Measurements from ENCODE around the gene DIPK1B.
A peak's percentile ranks its signal among the peaks of the same experiment; 100 is the strongest.

The DIPK1B gene

GRCh38 chr9:136738960-136739359 lies 26.6 kb downstream of the DIPK1B start:
- no peak for DNase-seq (ENCODE audit: low read depth, low spot score)

DNA sequence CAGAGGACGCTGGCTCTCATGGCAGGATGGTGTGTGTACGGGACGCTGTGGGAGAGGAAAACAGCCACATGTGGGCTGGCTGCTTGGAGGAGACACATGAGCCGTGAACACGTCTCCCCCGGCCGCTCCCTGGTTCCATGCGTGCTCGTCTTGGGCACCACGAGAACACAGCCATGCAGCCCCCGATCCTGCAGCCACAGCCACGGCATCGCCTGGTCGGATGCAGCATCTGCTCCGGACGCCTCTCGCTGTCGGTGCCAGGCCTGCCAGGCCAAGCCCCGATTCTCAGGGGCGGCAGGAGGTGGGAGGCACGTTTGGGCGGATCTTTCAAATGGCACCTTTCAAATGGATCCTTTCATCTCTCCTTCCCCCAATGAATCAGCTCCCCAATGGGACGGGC lies 27.1 kb downstream of the DIPK1B start:
- DNase-seq (ENCODE audit: low read depth, low spot score): no peak

DNA sequence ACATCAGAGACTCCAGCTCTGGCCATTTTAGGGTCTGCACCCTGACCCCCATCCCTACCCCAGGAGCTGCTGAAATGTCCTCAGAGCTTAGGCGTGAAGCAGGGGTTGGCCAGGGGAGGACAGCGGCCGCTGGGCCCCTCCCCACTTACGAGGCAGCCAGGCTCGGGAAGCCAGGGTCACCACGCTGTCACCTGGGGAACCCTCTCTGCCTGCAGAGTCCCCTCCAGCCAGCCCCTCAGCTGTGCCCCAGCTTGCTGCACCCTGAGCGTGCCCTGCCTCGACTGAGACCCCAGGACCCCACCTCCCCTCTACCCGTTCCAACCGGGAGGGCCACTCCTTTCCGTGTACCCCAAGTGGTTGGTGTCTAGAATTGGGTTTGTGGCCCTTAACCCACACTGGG lies 27.7 kb downstream of the DIPK1B start:
- DNase-seq (ENCODE audit: low read depth, low spot score): no peak

GRCh38 chr9:136740491-136740890 lies 28.1 kb downstream of the DIPK1B start:
- DNase-seq (ENCODE audit: low read depth, low spot score): no peak

DNA sequence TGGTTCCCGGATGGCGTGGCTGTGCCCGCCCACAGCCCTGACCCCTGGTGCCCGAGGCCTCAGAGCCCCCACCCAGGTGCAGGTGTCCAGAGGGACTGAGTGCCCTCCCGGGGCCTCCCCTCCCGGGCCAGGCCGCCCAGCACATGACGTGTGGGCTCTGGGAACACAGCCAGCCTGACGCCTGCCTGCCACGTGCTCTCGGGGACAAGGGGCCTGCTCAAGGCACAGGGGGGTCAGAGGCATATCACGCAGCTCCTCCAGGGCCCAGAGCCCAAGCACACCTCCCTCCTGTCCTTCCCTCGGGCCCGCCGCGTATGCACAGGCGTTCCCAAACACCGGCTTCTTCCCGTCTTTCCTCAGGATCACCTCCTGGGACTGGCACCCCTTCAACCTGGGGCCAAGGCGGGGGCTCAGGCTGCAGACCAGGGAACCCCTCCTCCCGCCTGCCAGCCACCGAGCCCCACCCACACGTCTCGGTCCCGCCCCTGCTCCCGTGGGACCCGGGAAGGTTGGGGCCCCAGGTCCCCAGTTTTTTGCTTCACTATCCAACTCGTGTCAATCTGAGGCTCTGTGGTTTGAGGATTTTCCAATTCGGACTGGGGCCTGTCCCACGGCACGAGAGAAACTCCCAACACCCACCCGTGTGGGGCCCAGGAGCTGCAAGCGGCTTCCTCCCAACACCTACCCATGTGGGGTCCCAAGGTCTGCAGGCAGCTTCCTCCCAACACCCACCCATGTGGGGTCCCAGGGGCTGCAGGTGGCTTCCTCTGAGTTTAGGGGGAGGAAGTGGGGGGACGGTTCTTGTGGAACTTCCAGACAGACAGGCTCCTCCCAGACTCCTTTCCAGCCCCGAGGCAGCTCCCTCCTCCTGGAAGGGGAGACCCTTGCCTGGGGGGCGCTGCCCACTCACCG lies 28.9 kb downstream of the DIPK1B start:
- DNase-seq (ENCODE audit: low read depth, low spot score): no peak

DNA sequence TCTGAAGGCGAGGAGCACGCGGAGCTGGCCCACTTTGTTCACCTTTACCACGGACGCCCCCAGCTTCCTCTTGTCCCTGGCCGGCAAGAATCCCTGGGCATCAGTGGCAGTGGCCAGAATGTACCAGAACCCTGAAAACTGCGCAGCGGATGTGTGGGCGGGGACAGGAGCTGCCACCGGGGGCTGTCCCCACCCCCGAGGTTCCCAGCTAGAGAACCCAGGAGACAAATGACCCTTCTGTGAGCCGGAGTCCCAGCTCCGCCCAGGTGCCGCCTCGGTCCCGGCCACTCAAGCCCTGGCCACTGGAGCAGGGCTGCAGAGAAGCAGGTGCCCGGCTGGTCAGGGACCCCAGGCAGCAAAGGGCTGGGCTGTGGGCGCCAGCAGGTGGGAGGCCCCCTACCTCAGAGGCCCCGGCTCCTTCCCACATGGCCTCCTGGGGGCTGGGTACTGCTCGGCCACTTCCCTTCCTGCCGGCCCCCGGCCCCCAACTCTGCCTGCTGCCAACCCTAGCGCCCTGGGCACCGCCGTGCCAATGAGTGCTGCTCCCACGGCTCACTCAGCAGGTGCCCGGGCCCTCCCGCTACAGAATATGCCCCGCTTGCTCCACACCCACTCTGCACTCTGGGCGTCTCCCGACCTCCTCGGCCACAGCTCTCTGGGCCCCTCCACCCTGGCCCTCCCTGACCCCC lies 29.7 kb downstream of the DIPK1B start:
- no peak for DNase-seq (ENCODE audit: low read depth, low spot score)

DNA sequence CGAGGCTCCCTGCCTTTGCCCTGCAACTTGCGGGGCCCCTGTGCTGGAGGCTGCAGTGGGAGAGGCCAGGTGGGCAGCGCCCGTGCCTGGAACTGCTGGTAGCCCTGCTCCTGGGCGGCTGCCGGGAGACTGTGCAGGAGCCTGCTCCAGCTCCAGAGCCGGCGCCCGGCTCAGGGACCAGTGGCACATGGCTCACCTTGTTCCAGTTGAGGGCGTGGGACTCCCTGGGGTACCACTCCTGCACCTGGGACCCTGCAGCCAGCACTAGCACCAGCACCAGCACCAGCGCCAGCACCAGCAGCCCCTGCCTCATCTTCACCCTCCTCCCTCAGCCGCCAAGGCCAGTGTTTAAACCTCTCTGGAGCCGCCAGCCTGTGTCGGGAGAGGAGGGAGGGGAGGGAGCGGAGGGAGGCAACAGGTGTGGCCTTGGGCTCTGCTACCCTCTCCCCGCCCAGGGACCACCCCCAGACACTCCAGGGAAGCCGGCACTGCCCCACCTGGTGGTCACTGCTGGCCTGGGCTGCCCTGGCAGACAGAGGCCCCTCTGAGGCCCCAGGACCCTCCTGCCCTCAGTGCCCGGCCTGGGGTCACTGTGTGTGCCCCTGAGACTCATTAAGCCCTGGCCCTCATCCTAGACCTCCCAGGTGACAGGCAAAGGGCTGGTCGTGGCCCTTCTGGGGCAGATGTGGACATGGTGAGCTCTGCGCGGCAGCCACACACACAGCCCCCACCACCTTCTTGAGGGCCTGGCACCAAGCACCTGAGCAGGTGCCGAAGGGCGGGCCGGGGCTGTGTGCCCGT lies 30.4 kb downstream of the DIPK1B start, which contains the start of gene LCN10:
TSS of gene LCN10 (minus strand) at position 350 of the 801 bp plus-strand sequence. CDS start at position 313, 37 bp downstream.
- DNase-seq (ENCODE audit: low read depth, low spot score): peak; percentile 72

DNA sequence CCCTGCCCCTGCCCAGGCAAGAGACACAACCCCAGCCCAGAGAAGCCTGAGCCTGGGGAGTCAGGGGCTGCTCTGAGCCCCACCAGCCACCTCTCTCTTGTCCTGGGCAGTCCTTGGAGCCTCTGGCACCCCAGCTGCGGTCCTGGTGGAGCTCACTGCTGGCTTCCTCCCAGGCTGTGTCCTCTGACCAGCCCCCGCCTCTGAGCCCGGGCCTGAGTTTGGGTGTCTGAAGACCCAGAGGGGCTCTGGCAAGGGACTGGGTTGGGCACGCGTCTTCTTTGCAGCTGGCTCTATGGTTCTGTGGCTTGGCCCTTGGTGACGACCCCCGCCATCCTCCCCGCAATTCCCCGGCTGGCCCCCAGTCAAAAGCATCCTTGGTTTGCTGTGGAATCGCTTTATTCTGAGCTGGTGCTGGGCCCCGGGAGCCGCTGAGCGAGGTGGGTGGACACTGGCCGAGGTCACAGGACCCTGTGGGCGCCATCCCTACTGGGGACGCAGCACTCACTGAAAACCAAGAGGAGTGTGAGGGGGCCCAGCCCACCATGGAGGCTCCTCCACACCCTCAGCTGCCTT lies 31.4 kb downstream of the DIPK1B start:
- no peak for DNase-seq (ENCODE audit: low read depth, low spot score)

- DNase-seq (ENCODE audit: low read depth, low spot score): no peak
These were observed 32.4 kb downstream of the DIPK1B start for GRCh38 chr9:136744773-136745172.

DNA sequence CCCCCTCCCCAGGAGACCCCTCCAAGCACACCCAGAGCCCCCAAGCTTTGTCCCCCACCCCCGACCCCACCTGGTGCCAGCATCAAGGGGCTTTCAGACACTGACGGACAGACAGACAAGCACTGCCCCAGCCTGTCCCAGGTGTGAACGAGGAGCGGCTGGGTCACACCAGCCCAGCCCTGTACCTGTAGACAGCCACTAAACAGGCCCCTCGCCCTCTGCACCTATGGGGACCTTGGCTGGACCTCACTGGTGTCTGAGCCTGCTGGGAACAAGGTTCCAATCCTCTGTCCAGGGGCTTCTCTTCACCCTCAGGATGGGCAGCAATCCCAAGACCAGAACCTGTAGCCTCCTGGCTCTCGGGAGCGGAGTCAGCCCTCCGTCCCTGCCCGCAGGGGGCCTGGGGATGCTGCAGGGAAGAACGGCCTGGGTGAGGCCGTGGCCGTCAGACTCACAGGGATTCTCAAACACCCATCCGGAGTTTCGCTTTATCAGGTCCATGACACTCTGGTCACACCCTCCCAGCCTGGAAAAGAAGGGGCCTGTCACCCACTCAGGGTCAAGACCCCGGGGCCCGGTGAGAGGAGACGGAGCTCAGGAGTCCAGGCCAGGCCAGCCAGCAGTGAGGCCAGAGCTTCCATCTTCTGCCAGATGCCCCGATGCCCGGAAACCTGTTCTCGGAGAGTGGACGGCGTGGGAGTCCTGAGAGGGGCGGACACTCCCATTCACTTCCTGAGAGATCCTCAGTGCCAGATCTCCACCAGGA lies 33.2 kb downstream of the DIPK1B start:
- no peak for DNase-seq (ENCODE audit: low read depth, low spot score)

DNA sequence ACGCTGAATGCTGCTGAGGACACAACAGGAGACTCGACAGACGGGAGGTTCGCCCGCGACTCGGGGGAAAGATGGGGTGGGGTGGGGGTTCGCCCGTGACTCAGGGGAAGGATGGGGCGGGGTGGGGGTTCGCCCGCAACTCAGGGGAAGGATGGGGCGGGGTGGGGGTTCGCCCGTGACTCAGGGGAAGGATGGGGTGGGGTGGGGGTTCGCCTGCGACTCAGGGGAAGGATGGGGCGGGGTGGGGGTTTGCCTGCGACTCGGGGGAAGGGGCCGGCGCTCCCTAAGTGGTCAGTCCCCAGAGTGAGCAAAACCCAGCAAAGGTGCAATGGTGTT lies 33.8 kb downstream of the DIPK1B start:
- DNase-seq (ENCODE audit: low read depth, low spot score): no peak

DNA sequence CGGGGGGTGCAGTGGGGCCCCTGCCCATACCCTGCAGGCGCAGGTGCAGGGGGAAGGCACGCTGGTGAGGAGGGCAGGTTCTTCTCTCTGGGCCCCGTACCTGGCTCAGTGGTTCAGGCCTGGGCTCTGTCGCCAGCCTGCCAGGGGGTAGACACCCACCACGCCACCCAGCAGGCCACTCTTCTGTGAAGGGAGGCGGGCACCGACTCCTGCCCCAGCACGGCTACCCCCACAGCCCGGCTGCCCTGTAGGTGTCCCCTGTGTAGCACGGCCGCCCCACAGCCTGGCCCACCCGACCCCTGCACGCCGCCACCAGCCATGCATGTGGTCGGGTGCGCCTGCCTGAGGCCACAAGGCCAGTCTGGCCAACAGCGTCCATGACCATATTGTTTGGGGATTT lies 34.2 kb downstream of the DIPK1B start:
- DNase-seq (ENCODE audit: low read depth, low spot score): no peak

DNA sequence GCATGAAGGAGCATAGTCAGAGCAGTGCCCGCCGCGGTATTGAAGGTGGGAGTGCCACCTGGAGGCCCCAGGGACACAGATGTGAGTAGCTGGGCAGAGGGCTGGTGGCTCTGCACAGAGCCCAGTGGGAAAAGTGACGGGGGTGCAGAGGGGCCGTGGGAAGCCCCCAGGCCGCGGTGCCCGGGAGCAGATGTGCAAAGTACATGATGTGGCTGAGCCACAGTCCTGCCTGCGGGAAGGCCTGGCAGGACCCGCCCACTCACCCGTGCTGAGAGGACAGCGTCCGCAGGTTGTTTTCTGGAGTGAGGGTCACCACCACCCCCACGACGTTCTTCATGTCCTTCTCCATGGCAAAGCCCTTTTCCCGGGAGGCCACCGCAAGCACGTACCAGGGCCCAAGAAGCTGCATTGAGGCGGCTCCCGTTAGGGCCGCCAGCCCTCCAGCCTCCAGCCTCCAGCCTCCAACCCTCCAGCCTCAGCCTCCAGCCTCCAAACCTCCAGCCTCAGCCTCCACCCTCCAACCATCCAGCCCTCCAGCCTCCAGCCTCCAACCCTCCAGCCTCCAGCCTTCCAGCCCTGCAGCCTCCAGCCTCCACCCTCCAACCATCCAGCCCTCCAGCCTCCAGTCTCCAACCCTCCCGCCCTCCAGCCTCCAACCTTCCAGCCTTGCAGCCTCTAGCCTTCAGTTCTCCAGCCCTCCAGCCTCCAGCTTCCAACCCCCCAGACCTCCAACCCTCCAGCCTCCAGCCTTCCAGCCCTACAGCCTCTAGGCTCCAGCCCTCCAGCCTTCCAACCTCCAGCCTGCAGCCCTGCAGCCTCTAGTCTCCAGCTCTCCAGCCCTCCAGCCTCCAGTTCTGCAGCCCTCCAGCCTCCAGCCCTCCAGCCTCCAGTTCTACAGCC lies 35.0 kb downstream of the DIPK1B start:
- DNase-seq (ENCODE audit: low read depth, low spot score): no peak

- DNase-seq (ENCODE audit: low read depth, low spot score): no peak
These were observed 35.8 kb downstream of the DIPK1B start, which contains the start of gene LCN6 for GRCh38 chr9:136748201-136748600. TSS of gene LCN6 (minus strand) at chr9:136748525. CDS start at chr9:136748483, 42 bp downstream.

- no peak for DNase-seq (ENCODE audit: low read depth, low spot score)
These were observed 36.6 kb downstream of the DIPK1B start for GRCh38 chr9:136748666-136749611.

- no peak for DNase-seq (ENCODE audit: low read depth, low spot score)
These were observed 38.2 kb downstream of the DIPK1B start for GRCh38 chr9:136750526-136750925.

- no peak for DNase-seq (ENCODE audit: low read depth, low spot score)
These were observed 38.9 kb downstream of the DIPK1B start for GRCh38 chr9:136751244-136751643.

- DNase-seq (ENCODE audit: low read depth, low spot score): no peak
These were observed 39.4 kb downstream of the DIPK1B start for GRCh38 chr9:136751814-136752213.
